IPS-20b (cell line): ENCODE results near the gene SLC17A3.

Experiments used
- H3K27ac ChIP-seq: one replicate; pipeline ENCODE4 v1.5.1; 2013; ENCODE audit warnings: low read length
- H3K27me3 ChIP-seq: 2 replicates; pipeline ENCODE4 v1.6.1; 2013; ENCODE audit warnings: mild to moderate bottlenecking, low read length, inconsistent platforms; ENCODE audit not compliant: insufficient read depth
- H3K36me3 ChIP-seq: 2 replicates; pipeline ENCODE4 v1.6.1; 2013; ENCODE audit warnings: low read depth, mild to moderate bottlenecking, inconsistent platforms, low read length, moderate library complexity; ENCODE audit not compliant: insufficient read depth
- H3K4me1 ChIP-seq: 2 replicates; pipeline ENCODE4 v1.6.1; 2013; ENCODE audit warnings: mild to moderate bottlenecking, control low read depth, inconsistent platforms, low read length, moderate library complexity; ENCODE audit not compliant: insufficient read depth
- H3K4me3 ChIP-seq: 2 replicates; pipeline ENCODE4 v1.5.1; 2013; ENCODE audit warnings: mild to moderate bottlenecking, low read length, inconsistent platforms
- H3K9ac ChIP-seq: 2 replicates; pipeline ENCODE4 v1.6.1; 2013; ENCODE audit warnings: low read depth, mild to moderate bottlenecking, inconsistent platforms, low read length, moderate library complexity
- H3K9me3 ChIP-seq: 2 replicates; pipeline ENCODE4 v1.6.1; 2013; ENCODE audit warnings: mild to moderate bottlenecking, low read depth, low read length, inconsistent platforms; ENCODE audit not compliant: insufficient read depth

The SLC17A3 gene

GRCh38 chr6:25874118-25874517, at the start of gene SLC17A3:
Gene SLC17A3, minus strand, starts transcription at chr6:25874243. Its CDS starts 5,856 bp downstream, at chr6:25868387.
- Histone ChIP-seq H3K4me1 (no peaks in the 10 kb centered on the region), H3K36me3 (no peaks in the 10 kb centered on the region), H3K27ac (no peak within 1 kb of the TSS), H3K4me3 (no peak within 1 kb of the TSS), H3K9ac (no peak within 1 kb of the TSS), H3K9me3 (no peaks in the 10 kb centered on the region), H3K27me3 (no peaks in the 10 kb centered on the region)

DNA sequence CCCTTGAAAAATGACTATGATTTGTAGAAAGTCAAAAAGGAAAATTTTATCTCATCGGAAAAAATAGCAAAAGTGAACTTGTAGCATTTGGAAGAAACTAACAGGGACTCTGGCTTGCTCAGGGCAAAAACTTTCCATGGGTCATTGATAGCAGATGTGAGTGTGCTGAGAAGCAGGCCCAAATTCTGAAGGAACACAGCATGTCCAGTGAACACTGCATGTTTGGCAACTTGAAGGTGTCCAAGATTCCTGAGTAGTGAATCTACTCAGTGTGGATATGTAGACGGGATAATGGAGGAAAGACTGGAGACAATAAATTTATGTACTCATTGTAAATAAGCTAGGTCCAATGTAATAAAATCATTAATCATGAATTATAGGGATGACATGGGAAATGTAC, 48.3 kb upstream of the SLC17A3 start:
- Histone ChIP-seq H3K4me3 (no peak overlapping the region), H3K36me3 (no peaks in the 10 kb centered on the region), H3K27ac (no peak overlapping the region), H3K9me3 (no peaks in the 10 kb centered on the region), H3K4me1 (no peaks in the 10 kb centered on the region), H3K9ac (no peak overlapping the region), H3K27me3 (no peaks in the 10 kb centered on the region)

GRCh38 chr6:25921525-25922203, 47.6 kb upstream of the SLC17A3 start:
- Histone ChIP-seq H3K27me3 (no peaks in the 10 kb centered on the region), H3K4me3 (no peak overlapping the region), H3K27ac (no peak overlapping the region), H3K9me3 (no peaks in the 10 kb centered on the region), H3K36me3 (no peaks in the 10 kb centered on the region), H3K9ac (no peak overlapping the region), H3K4me1 (no peaks in the 10 kb centered on the region)

DNA sequence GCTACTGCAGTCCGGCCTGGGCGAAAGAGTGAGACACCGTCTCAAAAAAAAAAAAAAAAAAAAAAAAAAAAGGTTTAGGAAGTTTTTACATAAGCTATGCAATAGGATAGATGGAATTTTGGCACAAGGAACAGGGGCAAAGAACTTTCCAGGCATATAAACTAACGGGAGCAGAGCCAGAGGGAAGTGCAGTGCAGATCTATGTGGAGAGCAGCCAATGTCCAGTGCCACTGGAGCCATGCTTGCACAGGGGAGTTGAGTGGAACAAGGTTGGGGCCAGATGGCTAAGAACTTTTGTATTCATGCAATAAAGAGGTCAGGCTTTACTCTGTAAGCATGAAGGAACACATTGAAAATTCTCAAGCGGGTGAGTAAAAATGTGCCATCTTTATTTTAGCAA, 45.6 kb upstream of the SLC17A3 start:
- Histone ChIP-seq H3K4me1 (no peaks in the 10 kb centered on the region), H3K9me3 (no peaks in the 10 kb centered on the region), H3K36me3 (no peaks in the 10 kb centered on the region), H3K27me3 (no peaks in the 10 kb centered on the region), H3K4me3 (no peak overlapping the region), H3K27ac (no peak overlapping the region), H3K9ac (no peak overlapping the region)

GRCh38 chr6:25918083-25918683, 44.1 kb upstream of the SLC17A3 start:
- Histone ChIP-seq H3K4me1 (no peaks in the 10 kb centered on the region), H3K4me3 (no peak overlapping the region), H3K27me3 (no peaks in the 10 kb centered on the region), H3K27ac (no peak overlapping the region), H3K9ac (no peak overlapping the region), H3K36me3 (no peaks in the 10 kb centered on the region), H3K9me3 (no peaks in the 10 kb centered on the region)

- no peaks in the 10 kb centered on the region for H3K27me3 ChIP-seq
- no peak overlapping the region for H3K27ac ChIP-seq
- H3K9ac ChIP-seq = no peak overlapping the region
- no peaks in the 10 kb centered on the region for H3K36me3 ChIP-seq
- H3K9me3 ChIP-seq = no peaks in the 10 kb centered on the region
- H3K4me3 ChIP-seq = no peak overlapping the region
- H3K4me1 ChIP-seq = no peaks in the 10 kb centered on the region
These were observed 42.9 kb upstream of the SLC17A3 start for GRCh38 chr6:25916789-25917490.

DNA sequence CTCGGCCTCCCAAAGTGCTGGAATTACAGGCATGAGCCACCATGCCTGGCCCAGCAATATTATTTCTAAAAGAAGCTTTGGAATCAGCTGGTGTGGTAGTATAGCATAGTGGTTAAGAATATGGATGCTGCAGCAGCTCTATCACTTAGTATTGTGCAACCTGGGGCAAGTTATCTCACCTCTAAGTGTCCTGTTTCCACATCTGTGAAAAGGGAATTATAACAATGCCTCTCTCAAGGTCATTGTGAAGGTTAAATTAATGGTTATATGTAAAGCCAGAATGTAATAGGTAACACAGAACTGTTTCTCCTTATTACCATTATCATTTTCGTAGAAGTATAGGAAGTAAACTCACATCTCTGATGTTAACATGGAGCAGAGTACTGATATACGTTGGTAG, 42.3 kb upstream of the SLC17A3 start:
- Histone ChIP-seq H3K9me3 (no peaks in the 10 kb centered on the region), H3K36me3 (no peaks in the 10 kb centered on the region), H3K4me3 (no peak overlapping the region), H3K27me3 (no peaks in the 10 kb centered on the region), H3K27ac (no peak overlapping the region), H3K4me1 (no peaks in the 10 kb centered on the region), H3K9ac (no peak overlapping the region)

DNA sequence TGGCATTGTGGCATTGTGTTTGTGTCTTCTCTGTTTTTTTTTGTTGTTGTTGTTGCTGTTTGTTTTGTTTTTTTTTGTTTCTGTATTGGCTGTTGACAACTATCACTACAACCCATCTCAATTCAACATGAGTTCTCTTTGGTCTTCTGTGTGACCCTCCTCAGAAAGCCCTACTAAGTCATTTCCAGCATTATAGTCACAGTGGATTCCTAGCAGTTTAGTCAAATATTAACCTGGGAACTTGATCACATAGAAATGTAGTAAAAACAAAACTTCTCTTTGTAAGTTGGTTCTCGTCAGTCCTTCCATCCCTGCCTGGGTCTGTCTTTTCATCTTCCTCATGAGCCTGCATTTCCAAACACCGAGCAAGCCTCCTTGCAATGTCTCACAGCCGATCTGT, 39.7 kb upstream of the SLC17A3 start:
- Histone ChIP-seq H3K9ac (no peak overlapping the region), H3K9me3 (no peaks in the 10 kb centered on the region), H3K27ac (no peak overlapping the region), H3K36me3 (no peaks in the 10 kb centered on the region), H3K4me3 (no peak overlapping the region), H3K4me1 (no peaks in the 10 kb centered on the region), H3K27me3 (no peaks in the 10 kb centered on the region)

DNA sequence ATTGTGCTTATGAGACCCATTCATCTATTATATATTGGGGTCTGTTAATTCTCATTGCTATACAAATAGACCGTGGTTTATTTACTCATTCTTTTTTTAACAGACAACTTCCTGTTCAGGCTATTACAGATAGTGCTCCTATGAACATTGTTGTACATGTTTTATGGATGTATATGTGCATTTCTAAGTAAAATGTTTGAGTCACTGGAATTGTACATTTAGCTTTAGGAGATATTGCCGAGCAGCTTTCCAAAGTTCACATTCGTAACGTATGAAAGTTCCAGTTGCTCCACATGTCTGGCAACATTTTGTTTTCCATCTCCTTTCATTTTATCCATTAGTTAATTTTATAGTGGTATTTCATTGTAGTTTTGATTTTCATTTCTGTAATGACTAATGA, 37.3 kb upstream of the SLC17A3 start:
- Histone ChIP-seq H3K4me3 (no peak overlapping the region), H3K27me3 (no peaks in the 10 kb centered on the region), H3K9me3 (no peaks in the 10 kb centered on the region), H3K9ac (no peak overlapping the region), H3K27ac (no peak overlapping the region), H3K36me3 (no peaks in the 10 kb centered on the region), H3K4me1 (no peaks in the 10 kb centered on the region)

- H3K27me3 ChIP-seq = no peaks in the 10 kb centered on the region
- H3K4me3 ChIP-seq = no peak overlapping the region
- no peaks in the 10 kb centered on the region for H3K4me1 ChIP-seq
- no peak overlapping the region for H3K9ac ChIP-seq
- H3K9me3 ChIP-seq = no peaks in the 10 kb centered on the region
- no peak overlapping the region for H3K27ac ChIP-seq
- H3K36me3 ChIP-seq = no peaks in the 10 kb centered on the region
These were observed 33.5 kb upstream of the SLC17A3 start for GRCh38 chr6:25907475-25908014.

- Histone ChIP-seq H3K9ac (no peak overlapping the region), H3K27ac (no peak overlapping the region), H3K4me3 (no peak overlapping the region), H3K4me1 (peaks cover 12% of the 10 kb centered on the region), H3K27me3 (no peaks in the 10 kb centered on the region), H3K36me3 (no peaks in the 10 kb centered on the region), H3K9me3 (no peaks in the 10 kb centered on the region)
These were observed 29.5 kb upstream of the SLC17A3 start for GRCh38 chr6:25903467-25904099.
